ENCODE results near the gene GNAQ.

GRCh38 chr9:77854916-77855311 lies 176.7 kb downstream of the GNAQ start:
- TF ChIP-seq CTCF (IDR thresholded peaks at IDR 0.05) (no peak), ZFX (IDR thresholded peaks at IDR 0.05; ENCODE audit: borderline replicate concordance) (no peak)

All from 22Rv1 (cell line).